Measurements from ENCODE around the gene TBX4.

Gene TBX4

DNA sequence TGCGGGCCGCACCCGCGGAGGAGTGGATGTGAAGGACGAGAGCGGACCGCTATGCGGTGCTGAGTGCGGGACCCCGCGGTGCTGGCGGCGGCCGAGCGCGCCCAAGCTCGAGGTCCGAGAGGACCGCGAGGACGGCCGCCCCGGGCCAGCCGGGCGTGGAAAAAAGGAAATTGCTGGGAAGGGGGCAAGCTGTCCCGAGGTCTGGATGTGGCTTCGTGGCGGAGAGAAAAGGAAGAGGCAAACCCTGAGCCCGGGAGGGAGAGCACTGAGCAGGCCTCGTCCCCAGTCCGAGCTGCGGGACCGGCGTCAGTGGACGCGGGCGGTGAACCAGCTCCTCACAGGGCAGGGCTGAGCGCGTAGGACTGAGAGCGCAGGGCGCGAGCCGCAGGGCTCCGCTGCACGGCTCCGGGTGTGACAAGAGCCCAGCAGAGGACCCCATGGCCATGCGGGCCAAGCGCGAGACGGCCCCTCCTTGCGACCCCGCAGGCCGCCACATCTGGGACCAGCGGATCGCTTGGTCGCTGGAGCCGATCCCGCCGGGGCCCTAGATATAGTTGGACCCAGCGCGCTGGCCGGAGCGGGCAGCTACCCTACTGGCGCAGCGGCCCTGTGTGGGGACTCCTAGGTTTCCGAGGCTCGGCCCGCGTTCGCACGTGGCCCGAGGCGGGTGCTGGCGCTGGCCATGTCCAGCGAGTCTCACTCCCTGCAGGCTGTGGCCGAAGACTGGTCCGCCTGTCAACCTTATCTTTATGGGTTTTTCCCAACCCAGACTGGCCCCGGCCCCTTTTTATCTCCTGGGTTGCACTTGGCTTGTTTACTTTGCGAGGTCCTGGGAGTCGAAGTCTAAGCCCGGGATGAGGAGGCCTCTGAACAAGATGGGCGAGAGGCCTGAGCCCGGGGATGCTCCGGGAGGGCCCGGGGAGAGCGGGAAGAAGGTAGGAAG lies 2.4 kb downstream of the TBX4 start:
- no peak for DNase-seq (ENCODE audit: low read depth in 2 of 2)

- DNase-seq (ENCODE audit: low read depth in 2 of 2) = no peak
These were observed 3.3 kb downstream of the TBX4 start for GRCh38 chr17:61455324-61456060.

DNA sequence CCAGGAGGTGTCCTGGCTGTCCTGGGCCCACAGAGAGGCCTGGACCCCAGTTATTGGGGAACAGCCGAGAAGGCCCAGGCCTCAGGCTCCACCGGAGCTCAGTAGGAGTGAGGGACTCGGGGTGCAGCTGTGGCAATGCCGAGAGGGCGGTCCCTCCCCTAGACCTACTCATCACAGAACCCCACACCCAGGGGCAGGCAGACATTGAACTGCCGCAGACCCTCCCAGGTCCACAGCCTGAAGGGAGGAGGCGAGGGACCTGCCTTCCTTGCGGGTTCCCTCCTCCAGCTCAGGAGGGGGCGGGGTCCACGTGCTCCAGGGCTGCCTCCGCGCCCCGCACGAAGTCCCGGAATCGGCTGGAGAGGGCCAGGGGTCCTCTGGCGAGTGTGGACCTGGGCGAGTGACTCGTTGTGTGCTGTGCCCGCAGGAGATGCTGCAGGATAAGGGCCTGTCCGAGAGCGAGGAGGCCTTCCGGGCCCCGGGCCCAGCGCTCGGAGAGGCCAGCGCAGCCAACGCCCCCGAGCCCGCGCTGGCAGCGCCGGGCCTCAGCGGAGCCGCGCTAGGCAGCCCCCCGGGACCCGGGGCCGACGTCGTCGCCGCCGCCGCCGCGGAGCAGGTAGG lies 3.9 kb downstream of the TBX4 start:
- DNase-seq (ENCODE audit: low read depth in 2 of 2) = no peak

DNA sequence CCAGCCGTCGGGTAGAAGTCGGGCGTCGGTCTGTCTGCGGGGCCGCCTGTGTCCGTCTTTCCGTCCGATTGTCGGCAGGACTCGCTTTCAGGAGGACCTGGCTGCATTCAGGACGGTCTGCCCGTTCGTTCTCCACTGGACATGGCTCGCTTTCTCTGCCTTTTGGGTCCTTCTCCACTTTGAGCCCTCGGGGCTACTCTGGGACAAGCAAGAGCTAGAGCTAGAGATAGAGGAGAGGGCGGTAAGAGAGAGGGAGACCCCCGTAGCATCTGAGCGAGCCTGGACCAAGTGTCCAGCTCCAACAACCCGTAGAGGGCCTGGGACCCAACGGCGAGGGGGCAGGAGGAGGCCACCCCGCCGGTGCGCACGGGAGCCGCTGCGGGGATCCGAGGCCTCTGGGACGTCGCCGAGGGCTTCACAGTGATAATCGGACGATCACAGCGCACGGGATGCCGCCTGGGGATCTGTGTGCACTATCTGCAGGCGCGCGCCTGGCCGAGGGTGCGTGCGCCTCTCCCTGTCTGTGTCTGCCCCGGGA lies 4.5 kb downstream of the TBX4 start:
- DNase-seq (ENCODE audit: low read depth in 2 of 2) = no peak

GRCh38 chr17:61457226-61457983 lies 5.2 kb downstream of the TBX4 start:
- DNase-seq (ENCODE audit: low read depth in 2 of 2) = no peak

DNA sequence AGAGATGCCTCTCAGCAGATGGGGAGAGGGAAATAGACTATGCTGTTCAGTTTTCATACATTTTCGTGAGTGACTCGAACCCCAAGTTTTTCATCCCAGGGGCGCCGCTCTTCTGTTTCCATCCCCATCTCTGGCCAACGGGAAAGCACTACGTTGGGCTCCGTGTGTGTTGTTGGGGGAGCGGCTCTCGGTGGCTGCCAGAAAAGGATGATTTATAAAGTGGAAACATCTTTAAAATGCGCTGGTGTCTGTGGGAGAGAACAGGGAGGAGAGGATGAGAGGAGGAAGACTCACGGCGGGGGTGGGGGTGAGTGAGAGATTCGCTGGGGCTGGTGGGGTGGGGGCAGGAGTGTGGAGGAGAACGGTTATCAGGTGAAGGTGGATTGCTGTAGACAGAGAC lies 5.8 kb downstream of the TBX4 start:
- DNase-seq (ENCODE audit: low read depth in 2 of 2) = no peak

DNA sequence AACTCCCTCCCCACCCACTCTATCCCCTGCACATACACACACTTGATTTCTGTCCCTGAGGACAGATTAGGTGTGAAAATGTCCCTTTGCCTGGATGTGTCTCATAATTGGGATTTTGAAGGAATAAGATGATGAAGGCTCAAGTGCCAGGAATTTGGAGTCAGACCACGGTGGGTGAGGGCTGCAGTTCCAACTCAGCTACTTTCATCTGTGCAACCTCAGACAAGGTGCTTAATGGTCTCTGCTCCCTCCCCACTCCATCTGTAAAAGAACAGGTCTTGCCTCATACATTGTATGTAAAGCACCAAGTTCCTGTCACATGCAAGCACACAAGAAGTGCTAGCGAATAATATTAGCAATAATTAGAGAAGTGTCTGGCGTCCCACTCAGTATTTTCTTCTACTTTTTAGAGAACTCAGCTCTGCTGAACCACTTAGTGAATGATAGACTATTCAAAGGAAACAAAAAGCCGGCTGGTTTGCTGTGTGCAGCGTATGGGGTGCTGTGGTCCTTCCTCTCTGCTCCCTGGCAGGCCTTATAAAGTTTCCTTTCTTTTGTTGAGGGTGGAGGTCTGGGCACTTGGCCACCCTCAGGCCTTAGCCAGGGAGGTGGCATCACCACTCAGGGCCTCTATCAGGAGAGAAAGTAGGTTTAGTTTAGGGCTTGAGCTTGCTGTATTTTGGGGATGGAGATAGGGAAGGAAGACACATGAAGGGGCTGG lies 6.4 kb downstream of the TBX4 start:
- DNase-seq (ENCODE audit: low read depth in 2 of 2) = no peak

DNA sequence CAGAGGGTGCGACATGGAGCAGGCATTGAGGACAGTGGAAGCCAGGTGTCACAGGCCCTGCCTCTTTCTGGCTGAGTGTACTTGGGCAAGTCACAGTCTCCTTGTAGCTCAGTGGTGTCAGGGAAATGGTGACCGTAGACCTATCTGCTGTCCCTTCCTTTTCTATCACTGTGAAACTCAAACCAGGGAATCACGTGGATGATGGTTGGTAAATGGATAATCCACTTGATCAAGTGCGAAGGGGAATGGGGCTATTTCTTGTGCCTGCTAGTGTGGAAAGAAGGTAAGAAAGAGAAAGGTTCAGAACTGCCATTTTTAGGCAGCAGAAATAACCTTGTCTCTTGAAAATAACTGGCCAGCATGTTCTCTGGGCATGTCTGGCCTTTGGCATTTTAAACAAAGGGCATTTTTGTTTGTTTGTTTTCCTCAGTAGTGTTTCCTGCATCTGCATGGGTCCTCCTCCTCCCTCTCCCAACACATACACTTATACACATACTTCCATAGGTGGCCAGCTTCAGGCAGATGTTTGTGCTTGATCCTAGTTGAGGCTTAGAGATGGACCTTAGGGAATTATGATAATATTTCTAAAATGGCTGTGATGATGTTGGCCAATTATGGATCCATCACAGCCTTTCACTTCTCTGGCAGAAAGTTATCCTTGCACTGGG lies 7.1 kb downstream of the TBX4 start:
- no peak for DNase-seq (ENCODE audit: low read depth in 2 of 2)

DNA sequence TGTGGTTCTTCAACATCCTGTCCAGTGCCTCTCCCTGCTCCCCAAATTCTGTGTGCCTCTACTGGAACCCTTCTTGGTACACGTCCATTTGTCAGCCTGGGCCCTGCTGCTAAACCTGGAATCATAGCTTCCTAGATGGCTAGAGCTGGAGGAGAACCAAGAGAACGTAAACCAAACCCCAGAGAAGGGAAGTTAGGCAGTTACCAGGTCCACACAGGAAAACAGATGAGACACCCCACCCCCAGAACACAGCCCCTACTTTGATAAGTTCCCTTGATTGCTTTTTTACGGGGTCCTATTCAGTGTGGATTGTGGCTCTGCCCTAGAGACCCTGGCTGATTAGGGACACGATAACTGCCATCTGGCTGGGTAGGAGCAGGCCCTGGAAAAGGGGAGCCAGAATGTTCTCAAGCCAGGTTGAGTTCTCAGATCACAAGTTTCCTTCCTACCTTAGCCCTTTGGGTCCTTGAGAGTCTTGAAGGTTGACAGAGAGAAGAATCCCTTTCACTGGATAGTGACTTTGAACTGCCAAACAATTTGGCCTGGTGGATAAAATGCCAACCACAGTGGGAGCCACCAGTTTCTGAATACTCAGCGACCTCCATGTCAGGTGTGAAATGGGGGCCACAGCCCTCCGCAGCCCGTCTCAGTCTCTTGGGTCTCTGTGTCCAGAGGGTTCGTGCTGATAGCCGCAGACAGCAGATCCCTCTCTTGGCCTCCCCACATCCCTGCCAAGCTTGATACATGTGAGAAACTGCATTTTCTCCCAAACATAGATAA lies 7.9 kb downstream of the TBX4 start:
- DNase-seq (ENCODE audit: low read depth in 2 of 2) = no peak

GRCh38 chr17:61460796-61461585 lies 8.8 kb downstream of the TBX4 start:
- DNase-seq (ENCODE audit: low read depth in 2 of 2) = no peak

GRCh38 chr17:61461586-61461966 lies 9.4 kb downstream of the TBX4 start:
- no peak for DNase-seq (ENCODE audit: low read depth in 2 of 2)

DNA sequence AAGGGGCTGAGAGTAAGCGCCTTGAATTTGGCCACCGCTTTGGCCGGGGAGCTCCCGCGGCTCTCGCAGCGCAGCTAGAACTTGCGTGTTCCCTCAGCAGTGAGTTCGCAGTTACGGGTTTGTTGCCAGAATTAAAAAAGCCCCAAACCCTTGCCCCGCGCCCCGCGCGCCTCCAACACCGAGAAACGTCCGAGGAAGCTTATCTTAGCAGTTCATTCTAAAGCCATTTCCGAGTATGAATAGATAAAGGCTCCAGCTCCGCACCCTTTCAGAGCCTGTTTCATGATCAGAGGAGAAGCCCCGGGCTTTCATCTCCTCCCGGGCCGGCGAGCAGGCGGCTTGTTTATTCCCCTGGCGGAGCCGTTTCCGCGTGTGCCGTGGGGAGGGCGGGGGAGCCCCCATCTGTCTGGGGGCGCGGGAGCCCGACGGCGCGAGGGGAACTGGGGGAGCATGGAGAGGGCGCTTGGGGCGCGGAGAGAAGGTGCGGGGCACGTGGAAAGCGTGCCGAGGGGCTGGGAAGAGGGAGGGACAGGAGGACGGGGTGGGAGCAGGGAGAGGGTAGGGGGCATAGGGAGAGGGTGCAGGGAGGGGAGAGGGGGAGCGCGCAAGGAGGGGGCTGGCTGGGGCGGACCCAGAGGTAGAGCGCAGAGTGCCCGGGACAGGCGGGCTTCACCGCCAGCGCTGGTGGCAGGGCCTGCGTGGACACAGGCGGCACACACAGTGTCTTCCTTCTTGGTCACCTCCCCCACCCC lies 9.9 kb downstream of the TBX4 start:
- DNase-seq (ENCODE audit: low read depth in 2 of 2) = no peak

DNA sequence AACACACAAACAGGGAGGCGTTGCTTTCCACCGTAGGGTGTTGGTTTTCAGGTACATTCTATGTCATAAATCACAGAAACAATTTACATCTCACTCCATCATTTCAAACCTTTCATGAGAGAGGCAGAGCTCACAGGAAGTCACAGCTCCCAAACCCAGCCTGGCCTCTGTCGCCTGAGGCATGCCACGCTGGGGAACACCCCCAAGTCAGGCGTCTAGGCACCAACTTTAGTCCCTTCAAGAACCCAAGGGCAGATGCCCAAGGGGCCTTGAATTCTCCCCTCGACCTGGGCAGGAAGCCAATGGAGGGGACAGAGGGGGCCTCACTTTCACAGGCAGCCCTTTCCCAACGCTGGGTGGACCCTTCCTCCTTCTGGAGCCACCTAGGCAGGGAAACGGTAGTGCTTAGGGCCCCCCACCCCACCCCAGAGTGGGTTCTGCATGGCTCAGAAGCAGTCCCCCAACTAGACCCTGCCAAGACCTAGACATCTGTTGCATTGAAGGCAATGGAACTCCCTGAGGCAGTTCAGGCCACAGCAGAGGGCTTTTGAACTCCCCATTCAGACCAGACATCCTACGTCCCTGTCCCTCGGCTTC lies 10.6 kb downstream of the TBX4 start:
- DNase-seq (ENCODE audit: low read depth in 2 of 2) = no peak

DNA sequence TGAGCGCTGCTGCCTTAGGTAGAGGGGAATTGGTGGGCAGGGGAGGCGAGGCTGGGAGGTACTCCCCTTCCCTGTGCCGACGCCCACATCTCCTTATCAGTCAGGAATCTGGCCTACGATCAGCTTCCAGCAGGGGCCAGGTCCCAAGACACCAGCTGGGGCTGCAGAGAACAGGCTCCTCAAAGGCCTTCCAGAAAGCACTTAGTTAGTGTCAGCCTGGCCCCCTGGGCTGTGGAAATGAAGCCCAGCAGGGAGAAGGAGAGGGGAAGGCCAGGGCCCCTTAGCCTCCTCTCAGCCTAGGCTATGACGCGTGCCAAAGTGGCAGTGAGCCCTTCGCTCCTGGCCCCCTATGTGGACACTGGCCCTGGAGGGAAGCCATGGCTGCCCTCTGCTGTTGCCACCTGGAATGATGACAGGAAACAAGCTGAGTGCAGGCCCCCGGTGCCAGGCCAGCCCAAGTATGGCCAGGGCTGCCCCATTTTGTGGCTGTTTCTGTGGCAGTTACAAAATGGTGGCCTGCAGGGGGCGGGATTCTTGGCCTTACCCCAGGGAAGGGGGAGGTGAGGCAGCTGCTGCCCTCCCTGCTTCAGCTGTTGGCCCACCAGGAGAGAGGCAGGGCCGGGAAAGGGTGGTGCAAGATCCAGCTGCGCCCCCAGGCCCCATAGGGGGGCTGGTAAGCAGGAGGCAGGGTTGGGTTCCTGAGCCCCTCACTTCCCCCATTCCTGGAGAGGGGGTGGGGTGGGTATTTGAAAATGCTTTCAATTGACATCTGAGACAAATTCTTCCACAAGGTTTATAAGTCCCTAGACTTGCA lies 11.3 kb downstream of the TBX4 start:
- DNase-seq (ENCODE audit: low read depth in 2 of 2) = no peak

DNA sequence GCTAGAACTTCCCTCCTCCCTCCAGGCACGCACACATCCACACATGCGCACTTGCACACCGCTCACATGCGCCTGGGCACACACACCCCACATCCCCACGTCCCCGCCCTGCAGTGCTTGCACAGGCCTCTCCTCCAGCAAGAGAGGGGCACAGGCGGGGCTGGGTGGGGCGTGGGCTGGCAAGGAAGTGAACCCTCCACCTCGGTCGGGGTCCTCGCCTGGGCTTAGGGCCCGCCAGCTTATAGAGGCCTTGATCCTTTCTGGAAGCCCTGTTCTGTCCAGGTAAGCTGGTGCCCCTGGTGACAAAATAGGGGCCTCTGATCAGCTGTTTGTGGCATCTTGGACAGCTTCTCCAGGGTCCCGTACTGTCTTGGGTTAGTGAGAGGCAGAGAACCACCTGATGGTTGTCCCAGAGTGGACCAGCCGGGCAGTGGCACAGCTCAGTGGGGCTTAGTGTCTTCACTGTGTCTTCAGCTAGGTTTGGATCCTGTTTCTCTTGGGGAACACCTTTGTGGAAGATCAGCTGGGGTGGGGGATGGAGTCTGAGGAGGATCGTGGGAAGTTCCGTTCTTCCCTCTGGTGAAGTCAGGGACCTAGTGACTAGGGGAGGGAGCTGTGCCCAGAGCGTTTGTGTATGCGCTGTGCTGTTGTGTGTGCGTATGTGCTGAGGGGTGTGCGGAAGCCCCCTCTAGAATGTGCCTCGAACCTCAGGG lies 12.1 kb downstream of the TBX4 start:
- DNase-seq (ENCODE audit: low read depth in 2 of 2) = no peak

DNA sequence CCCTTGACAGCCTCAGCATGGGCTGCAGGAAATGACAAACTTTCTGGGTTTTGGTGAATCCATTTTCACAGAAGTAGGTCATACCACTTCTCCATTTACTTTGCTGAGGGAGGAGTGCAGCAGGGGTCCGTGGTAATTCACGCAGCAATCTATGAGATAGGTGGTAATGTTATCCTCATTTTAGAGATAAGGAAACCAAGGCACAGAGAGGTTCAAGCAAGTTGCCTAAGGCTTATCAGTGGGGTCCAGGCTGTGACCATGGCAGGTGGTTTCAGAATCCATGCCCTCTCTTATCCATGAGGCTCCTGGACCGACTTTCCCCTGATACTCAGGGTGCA lies 12.6 kb downstream of the TBX4 start:
- no peak for DNase-seq (ENCODE audit: low read depth in 2 of 2)

Data from stimulated activated CD4-positive, alpha-beta T cell treated with anti-CD3 and anti-CD28 coated beads, Interleukin-4, amount 100 ng/mL, for 48 hours (primary cell).